Omental fat pad (tissue), 4 donors: ENCODE measurements around the gene BOD1. TPM values are rescaled to one million over a fixed set of nuclear protein-coding genes. Genes with fewer than 3 reads are reported as not detected.

Experiments
- ATAC-seq: fragments of 150-250 bp; one replicate; pipeline ENCODE4 v1.9.1; 2016; ENCODE audit warnings: mild to moderate bottlenecking, moderate library complexity; ENCODE audit not compliant: low FRiP score
- DNase-seq: peaks from one replicate; pipeline ENCODE4 v3.0.0-alpha.2; 2019; ENCODE audit warnings: low spot score
- total RNA-seq, 4 donors: library from RNA; depleted of rRNA; stranded (reverse); fragments of >200 nt; gene quantifications; one replicate each; pipeline ENCODE4 v1.1.0, GENCODE V29; 2016
- TF ChIP-seq, protein P1 (sequence below), 3 donors: fragments of 450-650 bp; IDR thresholded peaks; one replicate each; pipeline ENCODE4 v1.5.1; 2016 to 2017; ENCODE audit warnings: antibody characterized with exemption in 3 of 3, mild to moderate bottlenecking in 3 of 3, moderate library complexity in 2 of 3

Gene BOD1
- total RNA-seq, 4 donors from 2014 or later = 52.9 to 63.1 (median 57.8) TPM

DNA sequence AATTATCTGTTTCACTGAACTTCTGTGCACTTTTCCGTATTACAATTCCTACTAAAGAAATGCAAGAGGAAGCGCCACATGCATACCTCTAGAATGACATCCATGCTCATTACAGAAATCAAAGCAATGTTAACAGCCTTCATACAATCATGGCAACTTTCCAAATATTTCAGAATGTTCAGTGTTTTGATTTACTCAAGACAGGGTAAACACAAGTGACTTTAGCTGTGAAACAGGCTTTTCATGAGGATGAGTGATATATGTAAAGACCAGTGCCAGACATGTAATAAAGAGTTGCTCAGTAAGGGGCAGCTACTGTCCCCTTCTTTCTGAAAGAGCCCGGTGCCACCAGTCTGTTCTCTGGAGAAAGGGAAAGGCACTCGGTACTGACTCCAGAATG lies 4.7 kb downstream of the BOD1 start:
- no peak for DNase-seq
- ATAC-seq = no peak
- TF ChIP-seq, protein P1, sequence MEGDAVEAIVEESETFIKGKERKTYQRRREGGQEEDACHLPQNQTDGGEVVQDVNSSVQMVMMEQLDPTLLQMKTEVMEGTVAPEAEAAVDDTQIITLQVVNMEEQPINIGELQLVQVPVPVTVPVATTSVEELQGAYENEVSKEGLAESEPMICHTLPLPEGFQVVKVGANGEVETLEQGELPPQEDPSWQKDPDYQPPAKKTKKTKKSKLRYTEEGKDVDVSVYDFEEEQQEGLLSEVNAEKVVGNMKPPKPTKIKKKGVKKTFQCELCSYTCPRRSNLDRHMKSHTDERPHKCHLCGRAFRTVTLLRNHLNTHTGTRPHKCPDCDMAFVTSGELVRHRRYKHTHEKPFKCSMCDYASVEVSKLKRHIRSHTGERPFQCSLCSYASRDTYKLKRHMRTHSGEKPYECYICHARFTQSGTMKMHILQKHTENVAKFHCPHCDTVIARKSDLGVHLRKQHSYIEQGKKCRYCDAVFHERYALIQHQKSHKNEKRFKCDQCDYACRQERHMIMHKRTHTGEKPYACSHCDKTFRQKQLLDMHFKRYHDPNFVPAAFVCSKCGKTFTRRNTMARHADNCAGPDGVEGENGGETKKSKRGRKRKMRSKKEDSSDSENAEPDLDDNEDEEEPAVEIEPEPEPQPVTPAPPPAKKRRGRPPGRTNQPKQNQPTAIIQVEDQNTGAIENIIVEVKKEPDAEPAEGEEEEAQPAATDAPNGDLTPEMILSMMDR (IDR thresholded peaks at IDR 0.05) = no peak

DNA sequence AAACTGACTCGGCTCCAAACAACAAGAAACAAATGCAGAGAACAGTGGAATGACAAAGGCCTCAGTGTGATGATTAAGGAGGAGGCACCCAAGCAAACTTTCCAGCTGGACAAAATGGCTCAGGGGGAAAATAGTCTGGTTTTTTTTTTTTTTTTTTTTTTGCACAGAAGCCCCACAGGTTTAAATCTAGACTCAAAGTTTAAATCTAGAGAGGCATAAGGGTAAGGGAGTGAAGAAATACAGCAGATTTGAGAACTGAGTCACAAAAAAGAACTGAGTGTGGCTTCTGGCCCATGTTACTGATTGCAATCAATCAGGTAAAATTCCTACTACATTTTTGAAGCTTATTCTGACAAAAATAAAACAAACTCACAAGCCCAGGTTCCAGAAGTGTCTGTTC lies 12.3 kb downstream of the BOD1 start:
- TF ChIP-seq, protein P1 (IDR thresholded peaks at IDR 0.05) = no peak
- DNase-seq (no peak), ATAC-seq (no peak)

DNA sequence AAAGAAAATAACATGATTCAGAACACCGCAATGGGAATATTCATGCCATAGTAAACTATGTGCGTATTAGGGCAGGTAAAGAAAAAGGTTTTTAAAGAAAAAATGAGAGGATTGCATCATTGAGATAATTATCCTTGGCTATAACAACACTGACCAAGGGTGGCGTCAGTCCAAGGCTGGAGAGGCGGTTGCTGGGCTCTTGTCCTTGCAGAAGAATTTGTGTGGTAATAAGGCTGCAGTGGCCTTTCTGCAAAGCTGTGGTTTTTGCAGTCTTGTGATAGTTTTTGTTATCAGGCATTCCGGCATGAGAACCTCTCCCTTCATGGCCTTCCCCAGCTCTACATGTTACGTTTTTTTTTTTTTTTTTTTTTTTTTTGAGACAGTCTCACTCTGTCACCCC lies 14.0 kb downstream of the BOD1 start:
- TF ChIP-seq, protein P1 (IDR thresholded peaks at IDR 0.05) = no peak
- DNase-seq (no peak), ATAC-seq (no peak)

DNA sequence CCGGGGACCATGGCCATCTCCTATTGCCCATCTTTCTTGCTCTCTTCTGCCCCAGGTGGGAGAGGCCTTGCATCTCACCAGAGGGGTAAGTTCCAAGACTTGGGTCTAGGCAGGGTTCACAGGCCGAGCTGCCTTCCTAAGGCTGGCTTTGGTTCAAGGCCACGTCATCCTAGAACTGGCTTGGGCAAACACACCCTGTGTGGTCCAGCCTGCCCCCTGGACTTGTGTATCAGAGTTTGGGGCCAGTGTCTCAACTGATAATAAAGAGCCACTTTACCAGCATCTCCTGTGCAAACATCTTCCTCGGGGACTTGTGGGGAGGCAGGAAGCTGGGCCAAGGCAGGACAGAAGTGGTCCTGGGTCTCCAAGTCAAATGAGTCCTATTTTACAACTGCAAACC lies 17.8 kb downstream of the BOD1 start:
- TF ChIP-seq, protein P1 (IDR thresholded peaks at IDR 0.05) = no peak
- ATAC-seq = no peak
- no peak for DNase-seq

DNA sequence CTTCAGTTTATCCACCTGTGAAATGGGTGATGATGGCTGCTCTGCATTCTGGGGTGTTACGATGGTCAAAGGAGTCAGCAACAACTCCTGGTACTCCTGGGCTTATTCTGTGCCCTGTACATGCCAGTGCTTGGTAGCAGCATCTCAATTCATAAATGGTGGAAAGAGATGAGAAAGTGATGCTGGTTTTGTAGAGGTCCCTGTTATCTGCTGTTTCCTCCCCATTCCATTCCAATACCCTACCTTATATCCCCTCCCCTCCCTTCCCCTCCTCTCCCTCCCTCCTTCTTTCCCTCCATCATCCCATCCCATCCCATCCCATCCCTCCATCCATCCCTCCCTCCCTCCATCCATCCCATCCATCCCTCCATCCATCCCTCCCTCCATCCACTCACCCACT lies 19.1 kb downstream of the BOD1 start:
- TF ChIP-seq, protein P1 (IDR thresholded peaks at IDR 0.05) = no peak
- ATAC-seq = no peak

DNA sequence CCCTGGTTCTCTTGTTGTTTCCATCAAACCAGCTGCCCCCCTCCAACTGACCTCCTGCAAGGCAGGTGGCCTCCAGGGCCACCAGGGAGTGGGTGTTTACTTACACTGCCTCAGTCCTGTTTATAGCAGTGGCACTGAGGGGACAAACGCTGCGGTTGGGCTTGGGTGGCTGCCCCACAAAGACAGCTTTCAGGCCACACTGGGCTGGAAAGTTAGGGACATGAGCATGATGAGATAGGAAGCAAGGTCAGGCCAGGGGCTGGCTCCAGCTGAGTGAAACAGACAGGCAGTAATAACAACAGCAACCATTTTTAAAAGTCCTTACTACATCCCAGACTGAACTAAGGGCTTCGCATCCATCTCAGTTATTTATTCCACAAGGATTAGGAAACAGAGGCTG lies 20.6 kb downstream of the BOD1 start:
- TF ChIP-seq, protein P1 (IDR thresholded peaks at IDR 0.05) = no peak
- DNase-seq (no peak), ATAC-seq (no peak)

More for the DNA sequence above, 19.1 kb downstream of the BOD1 start:
- no peak for DNase-seq

DNA sequence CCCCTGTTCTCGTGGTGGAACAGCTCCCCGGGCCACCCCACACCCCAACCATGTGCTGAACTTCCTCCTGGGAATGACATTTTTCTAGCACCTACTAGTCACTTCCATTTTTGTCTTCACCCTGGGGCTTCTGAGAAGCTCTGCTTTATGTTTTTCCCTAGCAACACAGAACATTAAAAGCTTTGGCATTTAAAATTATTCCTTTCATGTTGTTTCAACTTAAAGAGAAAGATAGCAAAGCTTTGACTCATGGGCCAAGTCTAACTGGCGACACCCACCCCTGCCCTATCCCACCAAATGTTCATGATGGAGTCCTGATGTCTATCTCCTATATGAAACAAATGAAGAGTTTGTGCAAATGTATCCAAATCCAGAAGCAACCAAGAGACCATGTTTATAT lies 22.4 kb downstream of the BOD1 start:
- DNase-seq (no peak), ATAC-seq (no peak)
- TF ChIP-seq, protein P1 (IDR thresholded peaks at IDR 0.05) = no peak
